ENCODE measurements around the gene GIT2.

DNA sequence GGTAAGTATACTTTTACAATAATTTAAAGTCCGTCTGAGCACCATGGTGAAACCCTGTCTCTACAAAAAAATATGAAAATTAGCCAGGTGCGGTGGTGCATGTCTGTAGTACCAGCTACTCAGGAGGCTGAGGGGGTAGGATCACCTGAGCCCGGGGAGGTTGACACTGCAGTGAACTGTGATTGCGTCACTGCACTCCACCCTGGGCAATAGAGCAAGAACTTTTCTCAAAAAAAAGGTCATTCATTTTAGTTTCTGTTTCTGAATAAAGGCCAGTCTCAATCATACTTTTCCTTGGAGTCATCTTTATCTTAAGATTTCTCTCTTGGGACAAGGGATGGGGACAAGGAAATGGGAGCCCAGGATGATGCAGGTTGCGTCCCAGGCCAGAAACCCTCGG, 16.0 kb upstream of the GIT2 start:
- no peak for TF ChIP-seq POLR2A (IDR thresholded peaks at IDR 0.05)
- TF ChIP-seq, protein P1, sequence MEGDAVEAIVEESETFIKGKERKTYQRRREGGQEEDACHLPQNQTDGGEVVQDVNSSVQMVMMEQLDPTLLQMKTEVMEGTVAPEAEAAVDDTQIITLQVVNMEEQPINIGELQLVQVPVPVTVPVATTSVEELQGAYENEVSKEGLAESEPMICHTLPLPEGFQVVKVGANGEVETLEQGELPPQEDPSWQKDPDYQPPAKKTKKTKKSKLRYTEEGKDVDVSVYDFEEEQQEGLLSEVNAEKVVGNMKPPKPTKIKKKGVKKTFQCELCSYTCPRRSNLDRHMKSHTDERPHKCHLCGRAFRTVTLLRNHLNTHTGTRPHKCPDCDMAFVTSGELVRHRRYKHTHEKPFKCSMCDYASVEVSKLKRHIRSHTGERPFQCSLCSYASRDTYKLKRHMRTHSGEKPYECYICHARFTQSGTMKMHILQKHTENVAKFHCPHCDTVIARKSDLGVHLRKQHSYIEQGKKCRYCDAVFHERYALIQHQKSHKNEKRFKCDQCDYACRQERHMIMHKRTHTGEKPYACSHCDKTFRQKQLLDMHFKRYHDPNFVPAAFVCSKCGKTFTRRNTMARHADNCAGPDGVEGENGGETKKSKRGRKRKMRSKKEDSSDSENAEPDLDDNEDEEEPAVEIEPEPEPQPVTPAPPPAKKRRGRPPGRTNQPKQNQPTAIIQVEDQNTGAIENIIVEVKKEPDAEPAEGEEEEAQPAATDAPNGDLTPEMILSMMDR (IDR thresholded peaks at IDR 0.05): no peak
- TF ChIP-seq POLR2AphosphoS5 (IDR thresholded peaks at IDR 0.05): no peak
- TF ChIP-seq EP300 (IDR thresholded peaks at IDR 0.05): no peak
